Kidney capillary endothelial cell (primary cell): ENCODE results near the gene ANK3.

Experiments
- DNase-seq: peaks from one replicate; pipeline ENCODE4 v3.0.0-alpha.2; 2018; ENCODE audit warnings: low spot score

The ANK3 gene

GRCh38 chr10:60277656-60278055 is 112.0 kb downstream of the ANK3 start:
- no peak for DNase-seq

- DNase-seq = no peak
Measured at GRCh38 chr10:60276232-60276631, 113.4 kb downstream of the ANK3 start.

DNA sequence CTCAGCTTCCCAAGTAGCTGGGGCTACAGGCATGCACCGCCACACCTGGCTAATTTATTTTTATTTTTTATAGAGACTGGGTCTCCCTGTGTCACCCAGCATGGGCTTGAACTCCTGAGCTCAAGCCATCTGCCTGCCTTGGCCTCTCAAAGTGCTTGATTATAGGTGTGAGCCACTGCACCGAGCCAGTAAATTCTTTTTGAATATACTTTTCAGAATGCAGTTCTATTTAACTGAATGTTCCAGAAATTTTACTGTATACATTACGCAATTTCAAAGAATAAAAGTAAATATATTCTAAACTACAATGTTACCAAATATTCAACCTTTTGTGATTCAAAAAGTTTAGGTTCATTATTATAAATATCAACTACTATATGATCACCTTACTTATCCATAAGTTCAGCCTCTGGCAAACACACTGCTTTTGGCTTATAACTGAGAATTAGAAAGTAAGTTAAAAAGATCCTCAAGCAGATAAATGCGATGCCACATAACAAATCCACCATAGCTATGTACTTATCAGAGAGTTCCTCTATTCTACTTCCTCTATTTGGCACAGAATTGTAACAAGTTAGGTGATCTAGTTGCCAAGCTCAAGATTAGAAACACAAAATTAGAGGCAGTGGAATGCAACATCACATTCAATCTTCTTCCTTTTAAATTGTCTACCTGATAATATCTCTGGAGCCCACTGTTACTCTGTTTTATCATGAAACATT is 118.2 kb downstream of the ANK3 start:
- DNase-seq = no peak

DNA sequence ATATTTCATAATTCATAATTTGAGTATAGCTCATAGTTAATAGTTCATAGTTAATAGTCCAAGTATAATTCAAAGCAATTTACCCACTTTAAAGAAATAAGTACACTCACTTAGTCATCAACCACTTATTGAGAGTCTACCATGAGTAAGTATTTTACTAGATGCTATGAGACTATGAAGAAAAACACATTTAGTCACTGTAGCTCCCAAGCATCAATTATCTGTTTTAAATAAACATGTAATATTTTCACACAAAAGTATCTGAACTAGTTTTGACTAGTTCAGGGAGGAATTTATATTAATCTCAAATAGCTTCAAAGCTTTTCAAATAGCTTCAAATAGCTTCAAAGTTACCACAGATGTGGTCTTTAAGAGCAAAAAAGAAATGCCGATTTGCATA is 119.2 kb downstream of the ANK3 start:
- DNase-seq = no peak

DNA sequence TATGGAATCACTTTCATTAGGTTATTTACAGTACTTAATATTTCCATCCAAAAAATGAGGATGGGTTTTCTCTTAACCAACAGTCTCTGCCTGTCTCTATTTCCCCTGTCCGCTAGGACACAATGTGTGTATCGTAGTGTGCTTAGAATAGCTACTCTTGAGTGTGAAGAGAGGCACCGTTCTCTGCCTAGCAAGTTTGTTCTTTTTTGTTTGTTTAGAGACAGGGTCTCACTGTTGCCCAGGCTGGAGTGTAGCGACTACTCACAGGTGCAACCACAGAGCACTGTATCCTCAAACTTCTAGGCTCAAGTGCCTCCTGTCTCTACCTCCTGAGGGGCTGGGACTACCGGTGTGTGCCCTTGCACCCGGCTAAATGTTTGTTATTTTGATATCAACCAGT is 121.9 kb downstream of the ANK3 start:
- no peak for DNase-seq

- DNase-seq = no peak
Measured at GRCh38 chr10:60266513-60266912, 123.2 kb downstream of the ANK3 start.

DNA sequence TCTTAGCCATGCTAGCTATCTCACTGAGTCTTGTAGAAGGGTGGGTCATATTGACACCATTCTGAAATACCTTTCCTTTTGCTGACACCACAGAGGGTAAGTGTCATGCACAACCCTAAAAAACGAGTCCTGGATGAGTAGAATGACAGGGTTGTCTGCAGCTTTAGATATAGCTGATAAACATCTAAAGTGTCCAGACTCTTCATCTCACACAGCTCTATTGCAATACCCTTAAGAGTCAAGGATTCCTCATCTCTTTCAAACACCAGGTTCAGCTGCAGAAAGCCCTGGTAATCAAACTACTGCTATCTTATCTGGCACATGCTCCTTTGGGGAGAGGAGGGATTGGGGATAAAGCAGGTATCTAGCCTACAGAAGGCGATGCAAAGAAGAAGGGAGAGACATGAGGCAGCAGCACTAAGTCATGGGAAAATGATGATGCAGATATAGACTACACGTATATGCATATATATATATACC is 127.0 kb downstream of the ANK3 start:
- DNase-seq = no peak

- no peak for DNase-seq
Measured at GRCh38 chr10:60260321-60260720, 129.4 kb downstream of the ANK3 start.

- no peak for DNase-seq
Measured at GRCh38 chr10:60258429-60258797, 131.3 kb downstream of the ANK3 start.

GRCh38 chr10:60257767-60258428 is 131.8 kb downstream of the ANK3 start:
- DNase-seq = no peak

GRCh38 chr10:60254776-60255175 is 134.9 kb downstream of the ANK3 start:
- DNase-seq = no peak

DNA sequence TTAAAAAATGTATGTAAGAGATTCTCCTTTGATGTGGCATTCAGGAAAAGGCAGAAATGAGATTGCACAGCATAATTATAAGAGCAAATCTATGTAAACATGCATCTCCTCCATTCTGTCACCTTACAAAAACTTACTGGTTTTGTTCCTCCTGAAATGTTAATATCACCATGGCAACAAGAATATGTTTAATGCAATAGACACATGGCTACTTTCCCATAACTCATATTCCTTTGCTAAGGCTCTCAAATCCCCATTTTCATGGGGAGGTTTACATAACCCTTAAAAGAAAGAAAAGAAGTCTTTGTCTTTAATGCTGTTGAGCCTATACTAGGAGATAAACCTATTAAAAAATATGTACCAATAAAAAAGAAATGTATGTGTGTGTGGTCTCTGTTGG is 136.2 kb downstream of the ANK3 start:
- DNase-seq = no peak

DNA sequence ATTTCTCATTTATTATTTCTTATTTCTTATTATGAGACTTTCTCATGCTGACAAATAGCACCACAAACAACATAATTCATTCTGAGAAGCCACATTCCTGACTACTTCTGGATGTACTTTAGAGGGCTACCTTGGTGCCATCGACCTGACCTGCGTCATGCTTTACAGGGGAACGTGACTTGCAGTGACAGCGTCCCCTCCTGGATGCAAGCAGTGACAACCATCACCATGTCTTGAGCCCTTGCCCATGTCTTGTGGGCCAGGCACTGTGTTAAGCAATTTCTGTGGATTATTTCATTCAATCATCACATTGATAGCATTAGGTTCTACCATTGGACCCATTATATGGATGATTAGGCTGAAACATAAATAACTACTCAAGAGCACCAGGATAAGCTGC is 137.0 kb downstream of the ANK3 start:
- DNase-seq = no peak

DNA sequence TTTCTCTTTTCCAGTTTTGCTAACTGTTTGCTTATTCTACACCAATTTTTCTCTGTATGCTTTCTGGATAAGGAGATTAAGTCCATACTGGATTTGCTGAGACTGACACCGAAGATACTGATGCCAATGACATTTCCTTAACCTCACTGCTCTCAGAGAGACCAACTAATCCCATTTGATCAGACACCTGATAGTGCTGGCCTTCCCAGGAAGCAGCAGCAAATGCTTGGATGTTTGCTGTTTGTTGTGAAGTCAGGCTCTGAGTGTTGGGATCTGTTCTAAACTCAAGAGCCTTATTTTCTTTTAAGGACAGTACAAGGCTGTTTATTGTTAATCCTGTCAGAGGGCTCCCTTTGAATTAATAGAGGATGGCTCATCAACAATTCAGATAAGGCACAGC is 143.3 kb downstream of the ANK3 start:
- DNase-seq = no peak

DNA sequence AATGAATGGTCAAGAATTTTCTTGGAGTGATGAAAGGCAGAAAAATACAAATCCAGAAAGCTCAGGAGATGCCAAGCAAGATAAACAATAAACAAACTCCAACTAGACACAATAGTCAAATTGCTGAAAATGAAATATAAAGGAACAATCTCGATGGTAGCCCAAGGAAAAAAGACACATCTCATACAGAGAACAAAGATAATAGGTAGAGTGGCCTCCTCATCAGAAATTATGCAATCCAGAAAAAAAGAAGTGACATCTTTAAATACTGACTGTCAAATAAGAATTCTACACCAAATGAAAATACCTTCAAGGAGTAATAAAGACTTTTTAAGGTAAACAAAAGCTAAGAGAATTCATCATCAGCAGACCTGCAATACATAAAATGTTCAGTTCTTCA is 150.4 kb downstream of the ANK3 start:
- DNase-seq = no peak

DNA sequence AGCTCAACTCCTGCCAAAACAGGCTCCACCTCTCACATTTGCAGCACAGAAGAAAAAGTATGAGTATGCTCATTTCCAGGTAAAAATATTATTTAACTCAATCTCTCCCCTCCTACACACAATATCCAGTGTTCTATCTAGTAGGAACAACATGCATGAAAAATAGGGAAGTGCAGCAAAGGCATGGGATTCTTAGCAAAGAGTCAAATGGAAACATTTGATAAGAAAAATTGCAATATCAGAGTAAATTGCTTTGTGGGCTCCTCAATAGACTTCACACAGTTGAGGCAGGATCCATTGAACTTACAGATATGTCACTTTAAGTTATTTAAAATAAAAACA is 150.9 kb downstream of the ANK3 start:
- DNase-seq = no peak

- no peak for DNase-seq
Measured at GRCh38 chr10:60237977-60238758, 151.5 kb downstream of the ANK3 start.

GRCh38 chr10:60236869-60237524 is 152.7 kb downstream of the ANK3 start:
- peak; percentile 16 for DNase-seq

DNA sequence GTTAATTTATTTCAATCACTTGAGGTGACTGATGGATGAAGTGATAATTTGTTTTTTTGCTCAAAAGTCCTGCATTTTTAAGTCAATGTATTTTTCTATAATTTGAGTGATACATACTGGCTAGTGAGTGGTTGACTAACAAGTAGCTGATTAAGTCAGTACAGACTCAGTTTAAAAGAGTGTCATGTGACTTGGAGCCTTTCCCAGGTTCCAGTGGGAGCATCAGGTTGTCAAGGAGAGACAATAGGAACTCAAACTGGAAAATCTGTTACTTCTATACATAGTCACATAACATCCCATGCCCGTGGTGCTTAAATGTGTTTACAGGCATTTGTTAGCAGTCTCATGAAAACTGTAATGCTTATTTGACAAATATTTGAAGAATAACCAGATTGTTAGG is 154.7 kb downstream of the ANK3 start:
- DNase-seq = no peak

DNA sequence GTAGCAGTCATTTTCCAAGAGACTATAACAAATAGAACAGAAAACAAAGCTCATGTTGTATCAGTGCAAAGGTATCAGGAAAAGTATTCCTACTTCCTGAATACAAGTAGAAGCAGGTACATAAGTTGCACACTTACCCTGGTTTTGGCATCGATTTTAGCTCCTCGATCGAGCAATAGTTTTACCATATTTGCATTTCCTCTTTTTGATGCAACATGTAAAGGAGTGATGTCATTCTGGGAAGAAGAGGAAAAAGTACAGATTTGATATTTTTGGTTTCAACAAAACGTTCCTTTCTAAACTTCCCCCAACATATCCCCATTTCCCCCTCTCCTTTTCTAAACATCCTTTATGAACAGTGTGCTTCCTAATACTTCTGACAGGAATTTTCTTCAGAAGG is 155.1 kb downstream of the ANK3 start:
- no peak for DNase-seq

- no peak for DNase-seq
Measured at GRCh38 chr10:60230892-60231291, 158.8 kb downstream of the ANK3 start.

DNA sequence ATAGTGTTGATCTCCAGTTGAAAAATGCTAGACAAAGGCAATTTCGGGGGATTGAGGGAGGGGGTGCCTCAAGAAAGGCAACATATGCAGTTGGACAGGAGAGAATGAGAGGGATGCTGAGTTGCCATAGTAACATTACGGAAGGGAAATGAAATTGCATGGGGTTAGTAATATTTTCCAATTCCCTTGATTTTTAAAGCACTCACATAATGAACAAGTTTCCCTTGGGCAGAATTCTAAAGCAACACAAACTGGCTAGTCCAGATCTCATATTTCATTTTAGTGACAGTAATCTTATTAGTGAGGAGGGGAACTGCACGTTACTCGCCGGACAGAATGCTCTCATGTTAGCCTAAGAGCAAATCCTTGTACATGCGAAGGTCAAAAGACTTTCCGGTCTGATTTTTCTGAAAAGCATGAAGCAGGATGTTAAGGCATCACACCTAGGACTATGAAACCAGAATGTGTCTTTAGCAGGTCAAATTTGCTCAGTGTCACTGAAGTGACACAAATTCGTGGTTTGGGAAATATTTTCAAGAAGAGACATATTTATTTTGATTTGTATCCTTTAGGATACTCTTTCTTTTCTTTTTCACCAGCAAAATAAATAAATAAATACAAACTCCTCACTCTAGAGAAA is 165.5 kb downstream of the ANK3 start:
- DNase-seq = no peak
